H9 (cell line): ENCODE results near the gene KLHL2. TPM values are rescaled to one million over a fixed set of nuclear protein-coding genes. Genes with fewer than 3 reads are reported as not detected.

Source experiments
- DNase-seq: peaks from one replicate; pipeline ENCODE4 v3.0.0-alpha.2; 2017
- H2AFZ ChIP-seq: one replicate; pipeline ENCODE4 v1.6.1; 2013; ENCODE audit warnings: mild to moderate bottlenecking, low read length, control low read depth, moderate library complexity
- H2AK5ac ChIP-seq: 2 replicates; pipeline ENCODE4 v1.6.1; 2013; ENCODE audit warnings: low read length, control low read depth, mixed read lengths; ENCODE audit not compliant: insufficient read length
- H2BK120ac ChIP-seq: one replicate; pipeline ENCODE4 v1.6.1; 2013; ENCODE audit warnings: low read depth, mild to moderate bottlenecking, low read length, control low read depth, inconsistent platforms; ENCODE audit not compliant: poor library complexity, severe bottlenecking
- H2BK12ac ChIP-seq: 2 replicates; pipeline ENCODE4 v1.6.1; 2013; ENCODE audit warnings: low read length, control low read depth, mixed read lengths, low read depth; ENCODE audit not compliant: insufficient read length
- H2BK15ac ChIP-seq: 2 replicates; pipeline ENCODE4 v1.6.1; 2013; ENCODE audit warnings: low read depth, low read length, control low read depth
- H2BK20ac ChIP-seq: one replicate; pipeline ENCODE4 v1.6.1; 2013; ENCODE audit warnings: low read depth, mild to moderate bottlenecking, low read length, control low read depth, inconsistent platforms; ENCODE audit not compliant: poor library complexity, severe bottlenecking
- H2BK5ac ChIP-seq: 2 replicates; pipeline ENCODE4 v1.6.1; 2013; ENCODE audit warnings: low read length, control low read depth, mixed read lengths; ENCODE audit not compliant: insufficient read length
- H3K14ac ChIP-seq: 2 replicates; pipeline ENCODE4 v1.6.1; 2013; ENCODE audit warnings: low read length, control low read depth; ENCODE audit not compliant: insufficient read depth
- H3K18ac ChIP-seq: 2 replicates; pipeline ENCODE4 v1.6.1; 2013; ENCODE audit warnings: low read depth, mild to moderate bottlenecking, mixed read lengths, low read length, control low read depth; ENCODE audit not compliant: insufficient read length
- H3K23ac ChIP-seq: 2 replicates; pipeline ENCODE4 v1.6.1; 2013; ENCODE audit warnings: low read length, control low read depth, mixed read lengths, low read depth; ENCODE audit not compliant: insufficient read length
- H3K23me2 ChIP-seq: 2 replicates; pipeline ENCODE4 v1.6.1; 2013; ENCODE audit warnings: low read depth, mild to moderate bottlenecking, mixed read lengths, low read length, control low read depth; ENCODE audit not compliant: insufficient read length, poor library complexity, severe bottlenecking
- H3K27ac ChIP-seq: 2 replicates; pipeline ENCODE4 v1.5.1; 2013; ENCODE audit warnings: low read length, control low read depth, mixed read lengths, low read depth; ENCODE audit not compliant: insufficient read length
- H3K27me3 ChIP-seq: 2 replicates; pipeline ENCODE4 v1.6.1; 2013; ENCODE audit warnings: low read length, control low read depth, inconsistent platforms; ENCODE audit not compliant: insufficient read depth
- H3K4ac ChIP-seq: 2 replicates; pipeline ENCODE4 v1.6.1; 2013; ENCODE audit warnings: low read depth, mild to moderate bottlenecking, control low read depth, inconsistent platforms, low read length, moderate library complexity
- H3K4me1 ChIP-seq: 2 replicates; pipeline ENCODE4 v1.6.1; 2013; ENCODE audit warnings: low read length, control low read depth, inconsistent platforms; ENCODE audit not compliant: insufficient read depth
- H3K4me2 ChIP-seq: 2 replicates; pipeline ENCODE4 v1.6.1; 2013; ENCODE audit warnings: low read length, control low read depth, mixed read lengths; ENCODE audit not compliant: insufficient read length, insufficient read depth
- H3K56ac ChIP-seq: 2 replicates; pipeline ENCODE4 v1.6.1; 2013; ENCODE audit warnings: low read depth, mild to moderate bottlenecking, mixed read lengths, low read length, control low read depth; ENCODE audit not compliant: insufficient read length
- H3K79me1 ChIP-seq: 2 replicates; pipeline ENCODE4 v1.6.1; 2013; ENCODE audit warnings: low read depth, mild to moderate bottlenecking, moderate library complexity, low read length, control low read depth, inconsistent platforms; ENCODE audit not compliant: insufficient read depth, poor library complexity, severe bottlenecking
- H3K79me2 ChIP-seq: 2 replicates; pipeline ENCODE4 v1.6.1; 2013; ENCODE audit warnings: low read length, control low read depth, inconsistent platforms; ENCODE audit not compliant: insufficient read depth
- H3K9ac ChIP-seq: 2 replicates; pipeline ENCODE4 v1.6.1; 2013; ENCODE audit warnings: low read length, control low read depth, mixed read lengths; ENCODE audit not compliant: insufficient read length; ENCODE audit errors: extremely low read depth
- H3K9me3 ChIP-seq: one replicate; pipeline ENCODE4 v1.6.1; 2013; ENCODE audit warnings: low read depth, low read length, inconsistent platforms; ENCODE audit not compliant: control insufficient read depth
- H3T11ph ChIP-seq: one replicate; pipeline ENCODE4 v1.6.1; 2013; ENCODE audit warnings: mild to moderate bottlenecking, low read length, control low read depth, inconsistent platforms
- H4K20me1 ChIP-seq: one replicate; pipeline ENCODE4 v1.6.1; 2013; ENCODE audit not compliant: control insufficient read depth, insufficient read length, insufficient read depth
- H4K5ac ChIP-seq: 2 replicates; pipeline ENCODE4 v1.6.1; 2013; ENCODE audit warnings: low read depth, mild to moderate bottlenecking, mixed read lengths, low read length, control low read depth; ENCODE audit not compliant: insufficient read length
- H4K8ac ChIP-seq: replicated peaks from 2 replicates; pipeline ENCODE4 v1.6.1; 2013; ENCODE audit warnings: low read length, control low read depth, mixed read lengths, low read depth; ENCODE audit not compliant: insufficient read length
- H4K91ac ChIP-seq: 2 replicates; pipeline ENCODE4 v1.6.1; 2013; ENCODE audit warnings: low read depth, mild to moderate bottlenecking, moderate library complexity, mixed read lengths, low read length, control low read depth; ENCODE audit not compliant: insufficient read length
- H3K27ac Mint-ChIP-seq, 3 experiments: 2 replicates in 2 of 3; 3 replicates in 1 of 3; pipeline ENCODE4 v1.8.0; 2020 to 2021; ENCODE audit warnings: mixed read lengths in 3 of 3, mild to moderate bottlenecking in 1 of 3, moderate library complexity in 1 of 3
- H3K27me3 Mint-ChIP-seq: 2 replicates; pipeline ENCODE4 v1.8.0; 2021; ENCODE audit warnings: low read depth, mild to moderate bottlenecking, moderate library complexity, mixed read lengths
- H3K36me3 Mint-ChIP-seq, 3 experiments: 2 replicates in 2 of 3; 3 replicates in 1 of 3; pipeline ENCODE4 v1.8.0; 2020 to 2021; ENCODE audit warnings: low read depth in 3 of 3, mixed read lengths in 3 of 3; ENCODE audit not compliant: insufficient read depth in 1 of 3
- H3K4me1 Mint-ChIP-seq, 2 experiments: 2 replicates each; pipeline ENCODE4 v1.8.0; 2020; ENCODE audit warnings: mixed read lengths in 2 of 2
- H3K4me3 Mint-ChIP-seq, 2 experiments: 2 replicates in 1 of 2; 3 replicates in 1 of 2; pipeline ENCODE4 v1.8.0; 2020 to 2021; ENCODE audit warnings: mild to moderate bottlenecking in 2 of 2, mixed read lengths in 2 of 2, moderate library complexity in 1 of 2
- H3K9me3 Mint-ChIP-seq, 2 experiments: 2 replicates in 1 of 2; 3 replicates in 1 of 2; pipeline ENCODE4 v1.8.0; 2020; ENCODE audit warnings: mild to moderate bottlenecking in 2 of 2, mixed read lengths in 2 of 2, moderate library complexity in 1 of 2
- WGBS: extraction: QIAGEN DNeasy Blood & Tissue Kit; methylation state at CpG from one replicate; pipeline ENCODE4 v1.1.7; 2013; ENCODE audit warnings: missing lambda C conversion rate, low lambda C conversion rate, mixed read lengths; ENCODE audit not compliant: insufficient read length; ENCODE audit errors: extremely low coverage; 5-methylcytosine and 5-hydroxymethylcytosine counted together
- total RNA-seq: library from RNA; stranded (reverse); gene quantifications from 2 replicates; pipeline ENCODE4 v1.2.1, GENCODE V29; 2021
- TF ChIP-seq, protein P1 (sequence below): fragments of 200-600 bp; sonication (generic); conservative IDR thresholded peaks from 3 replicates; pipeline ENCODE4 v1.8.0; 2021; ENCODE audit warnings: antibody characterized with exemption, mild to moderate bottlenecking

The KLHL2 gene
- total RNA-seq, 1 experiment from 2014 or later = 14.3 TPM

DNA sequence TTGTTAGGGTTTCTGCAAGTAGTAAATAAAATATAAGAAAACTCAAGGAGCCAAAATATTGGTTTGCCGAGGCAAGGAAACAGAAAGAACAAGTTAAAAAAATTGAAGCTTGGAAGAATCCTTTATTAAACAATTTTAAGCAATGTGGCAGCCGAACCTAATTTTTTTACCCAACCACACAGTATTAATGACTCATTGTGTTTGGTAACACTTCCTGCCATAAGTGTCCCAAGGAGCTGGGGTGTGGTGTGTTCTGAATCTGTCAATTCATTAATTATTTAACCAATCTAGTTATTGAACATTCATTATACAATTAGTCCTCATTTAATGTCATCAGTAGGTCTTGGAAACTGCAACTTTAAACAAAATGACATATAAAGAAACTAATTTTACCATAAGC, 152.1 kb downstream of the KLHL2 start:
- Histone ChIP-seq H2AK5ac (no peak overlapping the region), H3K4me2 (no peak overlapping the region), H4K8ac (no peak overlapping the region), H3K23me2 (no peaks in the 10 kb centered on the region), H2AFZ (no peak overlapping the region), H3K9me3 (no peaks in the 10 kb centered on the region), H2BK20ac (no peak overlapping the region), H3K79me2 (no peaks in the 10 kb centered on the region), H2BK12ac (no peak overlapping the region), H4K20me1 (no peaks in the 10 kb centered on the region), H2BK5ac (no peak overlapping the region), H3K27ac (no peak overlapping the region), H3K23ac (no peak overlapping the region), H3K79me1 (no peaks in the 10 kb centered on the region), H3T11ph (no peak overlapping the region), H3K18ac (no peak overlapping the region), H3K27me3 (no peaks in the 10 kb centered on the region), H3K14ac (no peak overlapping the region), H3K4ac (no peak overlapping the region), H2BK120ac (no peak overlapping the region), H4K5ac (no peak overlapping the region), H3K9ac (no peak overlapping the region), H4K91ac (no peak overlapping the region), H3K56ac (no peak overlapping the region), H3K4me1 (peaks cover 1% of the 10 kb centered on the region), H2BK15ac (no peak overlapping the region)
- WGBS = no CpG with 5 or more reads among the region's 2 CpGs
- H3K9me3 Mint-ChIP-seq = 0 out of 5 replicates have a peak, but pooled peaks cover 0 to 1% of the 10 kb centered on the region in 2 experiments
- peaks cover 0 to 4% of the 10 kb centered on the region in 2 experiments; a peak in 1 of 4 replicates for H3K4me1 Mint-ChIP-seq
- TF ChIP-seq, protein P1, sequence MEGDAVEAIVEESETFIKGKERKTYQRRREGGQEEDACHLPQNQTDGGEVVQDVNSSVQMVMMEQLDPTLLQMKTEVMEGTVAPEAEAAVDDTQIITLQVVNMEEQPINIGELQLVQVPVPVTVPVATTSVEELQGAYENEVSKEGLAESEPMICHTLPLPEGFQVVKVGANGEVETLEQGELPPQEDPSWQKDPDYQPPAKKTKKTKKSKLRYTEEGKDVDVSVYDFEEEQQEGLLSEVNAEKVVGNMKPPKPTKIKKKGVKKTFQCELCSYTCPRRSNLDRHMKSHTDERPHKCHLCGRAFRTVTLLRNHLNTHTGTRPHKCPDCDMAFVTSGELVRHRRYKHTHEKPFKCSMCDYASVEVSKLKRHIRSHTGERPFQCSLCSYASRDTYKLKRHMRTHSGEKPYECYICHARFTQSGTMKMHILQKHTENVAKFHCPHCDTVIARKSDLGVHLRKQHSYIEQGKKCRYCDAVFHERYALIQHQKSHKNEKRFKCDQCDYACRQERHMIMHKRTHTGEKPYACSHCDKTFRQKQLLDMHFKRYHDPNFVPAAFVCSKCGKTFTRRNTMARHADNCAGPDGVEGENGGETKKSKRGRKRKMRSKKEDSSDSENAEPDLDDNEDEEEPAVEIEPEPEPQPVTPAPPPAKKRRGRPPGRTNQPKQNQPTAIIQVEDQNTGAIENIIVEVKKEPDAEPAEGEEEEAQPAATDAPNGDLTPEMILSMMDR = no peak
- H3K4me3 Mint-ChIP-seq = no peak overlapping the region
- DNase-seq = no peak
- no peak overlapping the region for H3K27ac Mint-ChIP-seq
- H3K27me3 Mint-ChIP-seq = no peaks in the 10 kb centered on the region; the same call in 1 of the 2 replicates
- no peaks in the 10 kb centered on the region for H3K36me3 Mint-ChIP-seq
